22Rv1 (cell line): ENCODE results near the gene MTG1.
A peak's percentile ranks its signal among the peaks of the same experiment; 100 is the strongest.

Source experiments
- H3K27ac ChIP-seq: fragments of 450-650 bp; 2 replicates; pipeline ENCODE4 v1.5.1; 2017
- ZFX ChIP-seq: fragments of 450-650 bp; IDR thresholded peaks from 2 replicates; pipeline ENCODE4 v1.6.1; 2017; ENCODE audit warnings: antibody characterized with exemption, borderline replicate concordance
- TF ChIP-seq, protein P1 (sequence below): fragments of 450-650 bp; IDR thresholded peaks from 2 replicates; pipeline ENCODE4 v1.5.1; 2017; ENCODE audit warnings: mild to moderate bottlenecking

The MTG1 gene

DNA sequence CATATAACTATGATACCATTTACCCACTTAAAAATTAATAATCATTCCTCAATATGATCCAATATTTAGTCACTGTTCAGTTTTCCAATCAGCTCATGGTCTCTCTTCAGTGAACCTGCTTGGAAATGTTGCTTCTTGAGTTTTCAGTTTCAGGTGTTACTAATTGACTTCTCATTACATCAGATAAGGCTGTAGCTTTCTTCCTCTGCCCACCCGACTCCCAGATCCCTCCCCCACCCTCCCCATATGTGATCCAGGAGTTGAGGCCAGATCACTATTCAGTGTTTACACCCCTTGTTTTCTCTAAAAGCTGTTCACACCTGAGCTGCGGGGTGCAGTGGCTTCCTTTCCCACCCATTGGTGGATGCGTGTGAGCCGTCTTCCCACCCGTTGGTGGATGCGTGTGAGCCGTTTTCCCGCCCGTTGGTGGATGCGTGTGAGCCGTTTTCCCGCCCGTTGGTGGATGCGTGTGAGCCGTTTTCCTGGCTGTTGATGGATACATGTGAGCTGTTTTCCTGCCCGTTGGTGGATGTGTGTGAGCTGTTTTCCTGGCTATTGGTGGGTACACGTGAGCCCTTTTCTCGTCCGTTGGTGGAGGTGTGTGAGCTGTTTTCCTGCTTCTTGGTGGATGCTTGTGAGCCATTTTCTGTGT, 3.2 kb upstream of the MTG1 start:
- TF ChIP-seq, protein P1, sequence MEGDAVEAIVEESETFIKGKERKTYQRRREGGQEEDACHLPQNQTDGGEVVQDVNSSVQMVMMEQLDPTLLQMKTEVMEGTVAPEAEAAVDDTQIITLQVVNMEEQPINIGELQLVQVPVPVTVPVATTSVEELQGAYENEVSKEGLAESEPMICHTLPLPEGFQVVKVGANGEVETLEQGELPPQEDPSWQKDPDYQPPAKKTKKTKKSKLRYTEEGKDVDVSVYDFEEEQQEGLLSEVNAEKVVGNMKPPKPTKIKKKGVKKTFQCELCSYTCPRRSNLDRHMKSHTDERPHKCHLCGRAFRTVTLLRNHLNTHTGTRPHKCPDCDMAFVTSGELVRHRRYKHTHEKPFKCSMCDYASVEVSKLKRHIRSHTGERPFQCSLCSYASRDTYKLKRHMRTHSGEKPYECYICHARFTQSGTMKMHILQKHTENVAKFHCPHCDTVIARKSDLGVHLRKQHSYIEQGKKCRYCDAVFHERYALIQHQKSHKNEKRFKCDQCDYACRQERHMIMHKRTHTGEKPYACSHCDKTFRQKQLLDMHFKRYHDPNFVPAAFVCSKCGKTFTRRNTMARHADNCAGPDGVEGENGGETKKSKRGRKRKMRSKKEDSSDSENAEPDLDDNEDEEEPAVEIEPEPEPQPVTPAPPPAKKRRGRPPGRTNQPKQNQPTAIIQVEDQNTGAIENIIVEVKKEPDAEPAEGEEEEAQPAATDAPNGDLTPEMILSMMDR: no peak
- no peak for TF ChIP-seq ZFX
- no peak overlapping the region for H3K27ac ChIP-seq

DNA sequence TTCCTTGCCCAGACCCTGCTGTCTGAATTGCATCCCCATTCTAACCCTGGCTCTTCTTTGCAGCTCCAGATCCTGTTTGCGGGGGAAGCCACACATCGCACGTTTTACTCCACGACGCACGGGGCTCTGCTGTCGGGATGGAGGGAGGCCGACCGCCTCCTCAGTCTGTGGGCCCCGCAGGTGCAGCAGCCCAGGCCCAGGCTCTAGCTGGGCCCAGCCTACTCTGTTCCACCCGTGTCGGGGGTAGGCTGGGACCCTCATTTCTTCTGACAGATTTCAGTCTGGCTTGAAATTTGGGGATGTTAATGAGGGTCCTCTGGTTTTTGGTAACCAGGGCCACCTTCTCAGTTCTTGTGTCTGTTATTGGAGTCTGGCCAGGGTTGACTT, 2.7 kb upstream of the MTG1 start:
- no peak overlapping the region for H3K27ac ChIP-seq
- TF ChIP-seq ZFX: no peak

DNA sequence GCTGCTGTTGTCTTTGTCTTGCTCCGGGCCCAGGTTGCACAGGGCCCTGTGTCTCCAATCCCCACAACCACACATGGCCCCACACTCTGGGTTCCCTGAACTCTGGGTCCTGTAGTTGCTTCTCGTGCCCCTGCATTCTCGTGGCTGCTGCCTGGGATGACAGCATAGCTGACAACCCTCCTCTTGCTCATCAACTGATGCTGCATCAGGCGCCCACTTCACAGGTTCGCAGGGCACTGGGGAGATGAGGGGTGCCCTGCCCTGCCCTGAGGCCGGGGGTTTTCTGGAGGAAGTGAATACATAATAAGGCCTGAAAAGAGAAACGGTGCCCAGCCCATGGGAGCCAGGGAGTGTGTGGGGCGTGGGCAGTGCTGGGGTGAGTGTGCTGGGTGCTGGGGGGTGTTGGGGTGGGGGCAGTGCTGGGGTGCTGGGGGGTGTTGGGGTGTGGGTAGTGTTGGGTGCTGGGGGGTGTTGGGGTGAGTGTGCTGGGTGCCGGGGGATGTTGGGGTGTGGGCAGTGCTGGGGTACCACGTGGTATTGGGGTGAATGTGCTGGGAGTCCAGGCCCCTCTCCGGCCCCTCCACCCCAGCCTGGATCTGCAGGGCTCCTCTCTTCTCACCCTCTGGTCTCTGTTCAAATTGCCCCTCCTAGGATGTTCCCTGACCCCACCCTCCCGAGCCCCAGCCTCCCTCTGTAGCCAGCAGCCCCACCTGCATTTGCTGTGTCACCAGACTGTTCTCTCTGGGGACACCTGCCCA, 2.0 kb upstream of the MTG1 start:
- H3K27ac ChIP-seq: no peak overlapping the region
- no peak for TF ChIP-seq ZFX
- TF ChIP-seq, protein P1: no peak

DNA sequence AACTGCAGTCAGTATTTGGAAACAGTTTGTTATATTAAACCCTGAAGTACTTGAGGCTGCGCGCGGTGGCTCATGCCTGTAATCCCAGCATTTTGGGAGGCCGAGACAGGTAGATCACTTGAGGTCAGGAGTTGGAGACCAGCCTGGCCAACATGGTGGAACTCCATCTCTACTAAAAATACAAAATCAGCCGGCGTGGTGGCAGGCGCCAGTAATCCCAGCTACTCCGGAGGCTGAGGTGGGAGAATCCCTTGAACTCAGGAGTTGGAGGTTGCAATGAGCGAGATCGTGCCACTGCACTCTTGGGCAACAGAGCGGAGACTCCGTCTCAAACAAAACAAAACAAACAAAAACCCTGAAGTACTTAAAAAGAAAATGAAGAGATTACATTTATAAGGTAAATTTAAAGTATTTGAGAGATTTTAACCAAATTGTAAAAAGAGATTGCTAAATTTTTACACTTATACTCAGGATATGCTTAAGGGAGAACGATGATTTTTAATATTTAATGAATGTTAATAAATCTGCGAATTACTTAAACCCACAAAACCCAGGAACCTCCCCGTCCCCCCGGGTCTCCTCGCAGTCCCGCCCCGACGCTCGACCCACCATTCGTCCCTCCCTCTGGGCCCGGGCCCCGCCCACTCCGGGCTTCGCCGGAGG, 425 bp upstream of the MTG1 start:
- TF ChIP-seq ZFX: no peak
- TF ChIP-seq, protein P1: no peak
- peak overlapping the region; percentile 94 for H3K27ac ChIP-seq

DNA sequence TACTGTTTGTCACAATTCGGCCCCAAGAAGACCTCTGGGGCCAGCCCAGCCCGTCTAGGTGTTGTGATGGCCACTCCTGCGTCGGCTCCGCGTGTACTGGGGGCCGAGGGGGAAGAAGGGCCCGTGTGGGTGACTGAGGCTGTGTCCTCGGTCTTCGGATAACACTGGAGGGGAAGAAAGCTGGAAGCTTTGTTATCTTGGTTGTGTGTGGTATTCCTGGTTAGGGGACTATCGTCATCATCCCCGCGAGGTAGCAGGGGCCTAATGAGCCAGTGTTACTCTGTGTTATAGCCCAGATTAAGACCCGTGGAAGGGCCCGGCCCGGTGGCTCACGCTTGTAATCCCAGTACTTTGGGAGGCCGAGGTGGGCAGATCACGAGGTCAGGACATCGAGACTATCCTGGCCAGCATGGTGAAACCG, 854 bp downstream of the MTG1 start:
- TF ChIP-seq ZFX: no peak
- H3K27ac ChIP-seq: peak overlapping the region; percentile 94

DNA sequence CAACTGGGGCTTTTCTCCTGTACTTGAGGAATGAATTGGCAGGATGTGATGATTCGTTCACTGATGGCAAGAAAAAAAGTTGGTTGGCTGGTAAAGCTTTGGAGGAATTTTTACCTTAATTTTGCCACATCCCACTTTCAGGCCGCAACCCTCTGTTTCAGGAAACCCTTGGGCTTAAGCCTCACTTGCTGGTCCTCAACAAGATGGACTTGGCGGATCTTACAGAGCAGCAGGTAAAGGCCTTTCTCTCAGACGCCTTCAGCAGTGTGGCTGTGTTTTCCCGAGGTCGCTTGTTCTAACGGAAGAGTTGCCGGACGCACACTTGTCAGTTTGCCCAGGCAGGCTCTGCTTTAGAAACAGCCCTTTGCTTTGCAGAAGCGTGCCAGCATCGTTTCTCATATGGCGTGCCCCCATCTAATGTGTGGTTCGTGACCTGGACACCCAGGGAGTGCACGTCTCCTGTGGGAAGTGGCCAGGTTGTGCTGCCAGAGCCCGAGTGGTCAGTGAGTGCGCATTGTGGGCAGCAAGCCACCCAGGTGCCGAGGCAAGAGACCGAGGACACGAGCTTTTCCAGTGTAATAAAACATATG, 2.2 kb downstream of the MTG1 start:
- H3K27ac ChIP-seq: no peak overlapping the region
- no peak for TF ChIP-seq ZFX
- TF ChIP-seq, protein P1: no peak

DNA sequence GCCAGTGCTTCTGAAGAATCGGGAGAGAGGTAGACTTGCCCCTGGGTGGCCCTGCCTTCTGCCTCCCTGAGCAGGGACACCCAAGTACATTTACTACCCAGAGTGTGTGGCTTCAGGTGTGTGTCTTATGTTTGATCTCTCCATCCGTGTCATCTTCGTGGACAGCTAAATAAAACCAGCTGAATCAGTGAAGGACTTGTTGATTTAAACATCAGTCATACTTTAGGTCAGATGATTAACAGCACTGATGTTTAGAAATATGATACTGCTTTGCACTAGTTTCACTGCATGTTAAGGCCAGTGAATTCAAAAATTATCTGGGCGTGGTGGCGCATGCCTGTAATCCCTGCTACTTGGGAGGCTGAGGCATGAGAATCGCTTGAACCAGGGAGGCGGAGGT, 4.0 kb downstream of the MTG1 start:
- no peak for TF ChIP-seq ZFX
- TF ChIP-seq, protein P1: no peak
- H3K27ac ChIP-seq: no peak overlapping the region

DNA sequence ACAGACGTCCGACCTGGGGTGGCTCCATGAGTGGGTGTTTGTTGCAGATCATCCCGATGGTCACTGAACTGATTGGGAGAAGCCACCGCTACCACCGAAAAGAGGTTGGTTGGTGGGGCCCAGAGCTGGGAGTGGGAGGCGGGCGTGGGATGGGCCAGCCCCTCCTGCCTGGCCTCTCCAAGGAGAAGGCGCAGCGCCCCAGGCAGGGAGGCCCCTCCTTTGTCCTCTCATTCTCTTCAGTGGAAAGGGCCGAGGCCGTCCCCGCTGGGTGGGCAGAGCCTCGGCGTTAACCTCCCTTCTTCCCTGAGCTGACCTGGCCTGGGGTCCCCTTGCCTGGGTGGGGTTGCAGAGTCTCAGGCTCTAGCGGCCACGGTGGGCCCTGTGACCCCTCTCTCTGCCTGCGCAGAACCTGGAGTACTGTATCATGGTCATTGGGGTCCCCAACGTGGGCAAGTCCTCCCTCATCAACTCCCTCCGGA, 5.2 kb downstream of the MTG1 start:
- TF ChIP-seq, protein P1: no peak
- no peak for TF ChIP-seq ZFX
- H3K27ac ChIP-seq: no peak overlapping the region
